IMR-90 (cell line): Measurements from ENCODE around the gene ATG5. TPM values are rescaled to one million over a fixed set of nuclear protein-coding genes. Genes with fewer than 3 reads are reported as not detected.

Experiments used
- ATAC-seq: fragments of 200-7000 bp; cut with Tn5 transposase; 2 replicates; pipeline ENCODE4 v1.9.1; 2020; ENCODE audit warnings: low read depth, mild to moderate bottlenecking, moderate library complexity
- BruUV-seq: library from RNA; stranded (reverse); fragments of 400-500 nt; replicated peaks from 2 replicates; lab custom pipeline; 2021; lab: Mats Ljungman, UMichigan
- CTCF ChIA-PET: fragments of 300-600 bp; formaldehyde crosslinking; extraction: SDS; loops from one replicate; lab custom pipeline; 2021; ENCODE audit warnings: antibody characterized with exemption; lab: Yijun Ruan, JAX
- POLR2A ChIA-PET: fragments of 300-600 bp; sonication (Branson Sonifier 250); formaldehyde crosslinking; loops from one replicate; lab custom pipeline; 2022; ENCODE audit warnings: antibody characterized with exemption; ENCODE audit not compliant: unreplicated experiment; lab: Charles Lee
- DNase-seq: peaks from one replicate; pipeline ENCODE4 v3.0.0; 2013
- H2AFZ ChIP-seq: replicated peaks from 2 replicates; pipeline ENCODE3; 2013; ENCODE audit warnings: low read length, mild to moderate bottlenecking; ENCODE audit not compliant: poor library complexity
- H2AK5ac ChIP-seq: 2 replicates; pipeline ENCODE4 v1.6.1; 2013; ENCODE audit warnings: low read depth, low read length, inconsistent platforms
- H2AK9ac ChIP-seq: replicated peaks from 2 replicates; pipeline ENCODE3; 2013; ENCODE audit warnings: mild to moderate bottlenecking, low read depth, low read length, moderate library complexity; ENCODE audit not compliant: poor library complexity
- H2BK120ac ChIP-seq: 2 replicates; pipeline ENCODE4 v1.6.1; 2013; ENCODE audit warnings: low read depth, low read length, inconsistent platforms
- H2BK15ac ChIP-seq: 3 replicates; pipeline ENCODE4 v1.6.1; 2013; ENCODE audit warnings: low read depth, low read length, inconsistent platforms
- H2BK20ac ChIP-seq: 2 replicates; pipeline ENCODE4 v1.6.1; 2013; ENCODE audit warnings: low read depth, mild to moderate bottlenecking, inconsistent platforms, low read length, moderate library complexity
- H2BK5ac ChIP-seq: 2 replicates; pipeline ENCODE4 v1.6.1; 2013; ENCODE audit warnings: mild to moderate bottlenecking, low read depth, low read length, inconsistent platforms; ENCODE audit not compliant: poor library complexity, severe bottlenecking
- H3K14ac ChIP-seq: replicated peaks from 2 replicates; pipeline ENCODE4 v1.6.1; 2013; ENCODE audit warnings: low read depth, low read length, inconsistent platforms
- H3K18ac ChIP-seq: 2 replicates; pipeline ENCODE4 v1.6.1; 2013; ENCODE audit warnings: low read depth, low read length, control low read depth
- H3K23ac ChIP-seq: 2 replicates; pipeline ENCODE4 v1.6.1; 2013; ENCODE audit warnings: low read depth, low read length, inconsistent platforms
- H3K27ac ChIP-seq: 2 replicates; pipeline ENCODE4 v1.5.1; 2013; ENCODE audit warnings: mild to moderate bottlenecking, control low read depth, low read length; ENCODE audit not compliant: insufficient read depth
- H3K27me3 ChIP-seq: 2 replicates; pipeline ENCODE4 v1.6.1; 2013; ENCODE audit warnings: low read length; ENCODE audit not compliant: control insufficient read depth, insufficient read depth
- H3K36me3 ChIP-seq: 2 replicates; pipeline ENCODE4 v1.6.1; 2013; ENCODE audit warnings: low read length, mixed read lengths; ENCODE audit not compliant: control insufficient read depth, insufficient read depth
- H3K4ac ChIP-seq: 2 replicates; pipeline ENCODE4 v1.6.1; 2013; ENCODE audit warnings: low read depth, low read length, inconsistent platforms
- H3K4me1 ChIP-seq: 2 replicates; pipeline ENCODE4 v1.6.1; 2013; ENCODE audit warnings: low read length, mixed read lengths; ENCODE audit not compliant: control insufficient read depth, insufficient read depth
- H3K4me2 ChIP-seq: 2 replicates; pipeline ENCODE4 v1.6.1; 2013; ENCODE audit warnings: low read depth, mild to moderate bottlenecking, control low read depth, low read length, moderate library complexity
- H3K4me3 ChIP-seq: 2 replicates; pipeline ENCODE4 v1.5.1; 2013; ENCODE audit warnings: low read depth, mild to moderate bottlenecking, control low read depth, low read length, moderate library complexity; ENCODE audit not compliant: insufficient read depth
- H3K56ac ChIP-seq: 2 replicates; pipeline ENCODE4 v1.6.1; 2013; ENCODE audit warnings: low read length, inconsistent platforms; ENCODE audit not compliant: insufficient read depth; ENCODE audit errors: extremely low read depth
- H3K79me1 ChIP-seq, 2 experiments: 2 replicates each; pipeline ENCODE4 v1.6.1; 2013; ENCODE audit warnings: low read length in 2 of 2, inconsistent platforms in 1 of 2, low read depth in 1 of 2
- H3K9ac ChIP-seq: 2 replicates; pipeline ENCODE4 v1.6.1; 2013; ENCODE audit warnings: low read depth, low read length, control low read depth
- H3K9me1 ChIP-seq: 2 replicates; pipeline ENCODE4 v1.6.1; 2013; ENCODE audit warnings: low read length, inconsistent platforms; ENCODE audit not compliant: insufficient read depth
- H3K9me3 ChIP-seq: 2 replicates; pipeline ENCODE4 v1.6.1; 2013; ENCODE audit warnings: low read length; ENCODE audit not compliant: control insufficient read depth, insufficient read depth
- H4K20me1 ChIP-seq: 2 replicates; pipeline ENCODE4 v1.6.1; 2013; ENCODE audit warnings: low read length, inconsistent platforms; ENCODE audit not compliant: insufficient read depth
- H4K5ac ChIP-seq: 2 replicates; pipeline ENCODE4 v1.6.1; 2013; ENCODE audit warnings: mild to moderate bottlenecking, low read depth, low read length, control low read depth
- H4K8ac ChIP-seq, 2 experiments: 2 replicates each; pipeline ENCODE4 v1.6.1; 2013; ENCODE audit warnings: low read depth in 2 of 2, low read length in 2 of 2, control low read depth in 1 of 2, inconsistent platforms in 1 of 2
- H4K91ac ChIP-seq: 2 replicates; pipeline ENCODE4 v1.6.1; 2013; ENCODE audit warnings: low read depth, low read length, inconsistent platforms; ENCODE audit not compliant: insufficient read depth
- MAFK ChIP-seq: IDR thresholded peaks from 2 replicates; pipeline ENCODE4 v1.6.1; 2012; ENCODE audit warnings: low read depth, low read length, improper control_type of control experiment
- MAZ ChIP-seq: IDR thresholded peaks from 2 replicates; pipeline ENCODE4 v1.6.1; 2012; ENCODE audit warnings: low read depth, mild to moderate bottlenecking, low read length, improper control_type of control experiment, moderate library complexity, borderline replicate concordance
- MXI1 ChIP-seq: IDR thresholded peaks from 2 replicates; pipeline ENCODE4 v1.6.1; 2012; ENCODE audit warnings: low read depth, mild to moderate bottlenecking, low read length, moderate library complexity, borderline replicate concordance
- POLR2A ChIP-seq: IDR thresholded peaks from 2 replicates; pipeline ENCODE4 v1.6.1; 2012; ENCODE audit warnings: mild to moderate bottlenecking, low read depth, low read length
- RAD21 ChIP-seq: IDR thresholded peaks from 2 replicates; pipeline ENCODE4 v1.6.1; 2012; ENCODE audit warnings: low read length, improper control_type of control experiment
- WGBS, 2 experiments: methylation state at CpG; one replicate each; pipeline versions ENCODE4 v1.1.5 to v1.1.7; 2013; ENCODE audit warnings: missing lambda C conversion rate in 2 of 2; ENCODE audit not compliant: insufficient read length in 1 of 2; ENCODE audit errors: extremely low coverage in 2 of 2; 5-methylcytosine and 5-hydroxymethylcytosine counted together
- dilution Hi-C: fragments of 300-500 bp; cut with HindIII; formaldehyde crosslinking; loops from one replicate; pipeline ENCODE4 v1.14.3; 2018; ENCODE audit warnings: low sequenced_read_pairs; ENCODE audit not compliant: unreplicated experiment
- in situ Hi-C: fragments of 300-500 bp; cut with MboI; formaldehyde crosslinking; loops from 3 replicates; pipeline ENCODE4 v1.14.3; 2019; ENCODE audit warnings: low sequenced_read_pairs, inconsistent platforms, mixed read lengths
- intact Hi-C: fragments of 100-400 bp; cut with micrococcal nuclease; formaldehyde crosslinking; loops from 2 replicates; pipeline ENCODE4 v1.10.0; 2022
- polyA plus RNA-seq, 3 experiments: library from polyadenylated mRNA; depleted of rRNA; stranded (reverse); fragments of >200 nt; gene quantifications; 2 replicates each; pipeline ENCODE4 v1.2.3, GENCODE V29; 2012; ENCODE audit warnings: low replicate concordance in 1 of 3
- total RNA-seq: library from RNA; depleted of rRNA; stranded (reverse); fragments of >200 nt; gene quantifications from 2 replicates; pipeline ENCODE4 v1.2.3, GENCODE V29; 2012
- TF ChIP-seq, protein P1 (sequence below): fragments of 150-350 bp; IDR thresholded peaks from 2 replicates; pipeline ENCODE4 v1.6.1; 2017; ENCODE audit warnings: mild to moderate bottlenecking, antibody characterized with exemption, low read length, low read depth

Gene ATG5
- total and polyA plus RNA-seq, 2 of the 4 experiments (the other 2 are of a cell fraction): 13.5 to 28.0 TPM

DNA sequence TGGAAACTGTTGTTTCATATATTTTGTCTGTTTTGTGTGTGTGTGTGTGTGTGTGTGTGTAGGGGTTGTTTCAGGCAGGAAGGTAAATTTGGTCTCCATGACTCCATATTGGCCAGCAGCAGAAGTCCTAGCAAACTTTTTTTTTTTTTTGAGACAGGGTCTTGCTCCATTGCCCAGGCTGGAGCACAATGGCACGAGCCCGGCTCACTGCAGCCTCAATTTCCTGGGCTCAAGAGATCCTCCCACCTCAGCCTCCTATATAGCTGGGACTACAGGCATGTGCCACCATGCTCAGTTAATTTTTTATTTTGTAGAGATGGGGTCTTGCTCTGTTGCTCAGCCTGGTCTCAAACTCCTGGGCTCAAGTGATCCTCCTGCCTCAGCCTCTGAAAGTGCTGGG is 163.7 kb downstream of the ATG5 start:
- no TSS peak for BruUV-seq
- peaks cover 27% of the 10 kb centered on the region for H3K4me1 ChIP-seq

More for the DNA sequence above, 163.7 kb downstream of the ATG5 start:
- Histone ChIP-seq H2BK20ac (no peak overlapping the region; the same call in 1 of the 2 replicates), H3K23ac (no peak overlapping the region), H3K4me3 (no peak overlapping the region), H3K18ac (no peak overlapping the region), H4K91ac (peak overlapping the region; percentile 39; the same call in 1 of the 2 replicates), H4K20me1 (no peaks in the 10 kb centered on the region), H3K9me3 (no peaks in the 10 kb centered on the region), H2BK15ac (peak overlapping the region; percentile 98; the same call in 1 of the 3 replicates), H2AK9ac (no peak overlapping the region), H3K27ac (no peak overlapping the region), H3K79me1 (no peaks in the 10 kb centered on the region), H3K9ac (no peak overlapping the region), H3K4ac (peak overlapping the region; percentile 78; the same call in 1 of the 2 replicates), H4K5ac (no peak overlapping the region), H3K9me1 (peaks cover 35% of the 10 kb centered on the region), H2BK5ac (no peak overlapping the region), H4K8ac (no peak overlapping the region), H3K56ac (no peak overlapping the region), H2AFZ (no peak overlapping the region), H3K36me3 (no peaks in the 10 kb centered on the region), H2BK120ac (no peak overlapping the region; the same call in 1 of the 2 replicates), H2AK5ac (peak overlapping the region; percentile 1; the same call in 1 of the 2 replicates), H3K4me2 (no peak overlapping the region), H3K14ac (no peak overlapping the region), H3K27me3 (no peaks in the 10 kb centered on the region)
- DNase-seq (no peak), ATAC-seq (no peak)
- no peak for TF ChIP-seq MAZ
- no peak for TF ChIP-seq MAFK
- no peak for TF ChIP-seq POLR2A
- no peak for TF ChIP-seq RAD21
- TF ChIP-seq, protein P1, sequence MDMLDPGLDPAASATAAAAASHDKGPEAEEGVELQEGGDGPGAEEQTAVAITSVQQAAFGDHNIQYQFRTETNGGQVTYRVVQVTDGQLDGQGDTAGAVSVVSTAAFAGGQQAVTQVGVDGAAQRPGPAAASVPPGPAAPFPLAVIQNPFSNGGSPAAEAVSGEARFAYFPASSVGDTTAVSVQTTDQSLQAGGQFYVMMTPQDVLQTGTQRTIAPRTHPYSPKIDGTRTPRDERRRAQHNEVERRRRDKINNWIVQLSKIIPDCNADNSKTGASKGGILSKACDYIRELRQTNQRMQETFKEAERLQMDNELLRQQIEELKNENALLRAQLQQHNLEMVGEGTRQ: no peak
- TF ChIP-seq MXI1: no peak
- CTCF ChIA-PET: interaction anchor here (0.5 to 0.7 kb wide), 2 partner anchors 28 to 171 kb away, joined by 3 read pairs; no protein-coding TSS in a partner anchor
- no CpG with 5 or more reads among the region's 2 CpGs for WGBS, 2 experiments
- POLR2A ChIA-PET: interaction anchor here (0.7 kb wide), 1 partner anchor 22 kb away, joined by 5 read pairs; no protein-coding TSS in a partner anchor
- intact Hi-C loops: no loop called here
- dilution Hi-C loops: no loop called here
- in situ Hi-C loops: no loop called here
